GM18867 (cell line): ENCODE results near the gene DPF3.

Source experiments
- ATAC-seq: cut with Tn5 transposase; IDR thresholded peaks from one replicate; pipeline ENCODE4 v1.9.1; 2021; ENCODE audit warnings: mild to moderate bottlenecking, moderate library complexity; ENCODE audit not compliant: unreplicated experiment

Gene DPF3

GRCh38 chr14:72688990-72689671 lies 204.8 kb downstream of the DPF3 start:
- no peak for ATAC-seq

DNA sequence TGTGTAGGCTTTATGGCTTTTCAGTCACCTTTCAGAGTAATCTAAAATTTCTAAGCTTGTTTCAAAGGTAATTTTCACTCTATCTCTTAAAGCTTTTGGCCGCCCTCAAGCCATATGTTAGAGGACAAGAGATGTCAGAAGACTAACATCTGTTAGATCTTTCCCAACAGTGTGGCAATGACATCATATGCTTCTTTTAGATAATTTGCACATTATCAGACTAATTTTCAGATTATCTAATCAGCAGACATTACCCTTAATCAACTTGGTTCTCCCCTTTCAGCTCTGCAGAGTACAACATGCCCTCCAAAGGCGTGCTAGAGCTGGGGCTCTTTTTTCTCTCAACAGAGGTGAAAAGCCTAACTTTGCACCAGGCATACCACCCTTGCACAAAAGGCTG lies 207.1 kb downstream of the DPF3 start:
- no peak for ATAC-seq

DNA sequence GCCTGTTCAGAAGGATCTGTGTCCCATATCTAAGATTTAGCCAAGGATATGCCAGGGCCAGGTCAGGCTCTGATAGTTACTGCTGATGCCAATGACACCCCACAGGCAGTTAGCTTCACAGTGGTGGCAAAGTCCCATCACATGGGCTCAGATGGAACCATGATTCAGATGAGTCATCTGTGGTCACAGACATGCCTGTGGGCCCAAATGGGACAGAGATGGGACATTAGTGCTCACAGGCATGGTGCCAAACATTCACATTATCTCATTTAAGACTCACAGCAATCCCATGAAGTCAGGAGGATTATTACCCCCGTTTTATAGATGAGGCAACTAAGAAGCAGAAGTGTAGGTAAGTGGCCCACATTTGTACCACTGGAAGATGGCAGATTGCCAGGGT lies 207.8 kb downstream of the DPF3 start:
- ATAC-seq = no peak

GRCh38 chr14:72685456-72685855 lies 208.4 kb downstream of the DPF3 start:
- ATAC-seq = no peak

GRCh38 chr14:72683787-72684186 lies 210.1 kb downstream of the DPF3 start:
- no peak for ATAC-seq

- ATAC-seq = no peak
These were observed 211.7 kb downstream of the DPF3 start for GRCh38 chr14:72682188-72682587.

GRCh38 chr14:72680853-72681640 lies 212.9 kb downstream of the DPF3 start:
- ATAC-seq = no peak

GRCh38 chr14:72679536-72680151 lies 214.3 kb downstream of the DPF3 start:
- ATAC-seq = no peak

DNA sequence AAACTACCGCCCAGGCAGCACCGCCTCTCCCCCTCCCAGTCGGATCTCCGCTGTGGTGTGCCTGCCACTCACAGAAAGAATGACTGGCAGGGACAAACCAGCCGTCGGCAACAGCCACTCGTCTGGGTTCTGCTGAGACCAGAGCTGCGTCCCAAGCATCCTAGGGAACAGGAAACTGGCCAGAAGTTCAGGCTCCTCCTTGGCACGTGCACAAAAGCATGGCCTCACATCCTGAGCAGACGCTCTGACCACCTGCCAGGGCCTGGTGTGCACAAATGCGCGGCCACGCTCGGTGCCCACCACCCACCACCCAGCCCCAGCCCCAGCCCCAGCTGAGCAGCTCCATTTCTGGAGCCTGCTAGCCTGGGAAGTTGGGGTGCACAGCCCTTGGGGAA lies 214.8 kb downstream of the DPF3 start:
- no peak for ATAC-seq

GRCh38 chr14:72678356-72678755 lies 215.5 kb downstream of the DPF3 start:
- ATAC-seq = no peak

- no peak for ATAC-seq
These were observed 216.2 kb downstream of the DPF3 start for GRCh38 chr14:72677664-72678063.

DNA sequence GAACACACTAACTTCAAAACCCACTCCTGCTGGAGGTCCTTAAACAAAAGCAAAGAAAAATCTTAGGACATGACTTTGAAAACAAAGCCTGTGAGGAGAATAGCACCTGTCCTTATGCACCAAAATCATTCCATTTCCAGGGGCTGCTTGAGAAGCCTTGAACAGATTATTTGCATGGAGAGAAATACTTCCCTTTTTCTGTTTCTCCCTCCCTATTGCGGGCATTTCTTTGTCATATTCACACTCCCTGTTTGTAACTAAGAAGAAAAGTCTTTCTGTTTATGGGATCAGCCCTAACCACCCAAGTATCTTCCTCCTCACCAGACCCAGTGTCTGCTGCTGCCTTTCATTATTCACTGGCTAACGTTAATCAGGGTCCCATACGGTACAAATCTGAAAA lies 218.8 kb downstream of the DPF3 start:
- no peak for ATAC-seq

- ATAC-seq = no peak
These were observed 220.7 kb downstream of the DPF3 start for GRCh38 chr14:72673179-72673578.

- ATAC-seq = no peak
These were observed 227.3 kb downstream of the DPF3 start for GRCh38 chr14:72666610-72667009.

- ATAC-seq = no peak
These were observed 228.6 kb downstream of the DPF3 start for GRCh38 chr14:72665259-72665658.

DNA sequence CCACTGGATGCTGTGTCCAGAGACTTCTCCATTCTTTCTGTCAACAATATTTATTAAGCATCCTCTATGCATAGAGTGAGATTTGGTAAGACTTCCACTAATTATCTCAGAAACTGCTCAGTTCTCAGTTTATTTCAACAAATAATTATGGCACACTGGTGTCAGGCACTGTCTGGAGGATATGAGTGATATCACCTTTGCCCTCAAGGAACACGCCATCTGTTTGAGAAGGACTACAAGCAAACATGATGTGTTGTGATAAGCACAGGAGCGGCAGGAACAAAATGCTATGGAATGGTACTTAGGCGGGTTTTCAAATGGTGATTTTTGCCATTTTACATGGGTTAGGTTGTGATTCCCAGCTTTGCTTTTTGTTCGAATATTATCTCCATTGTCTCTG lies 229.2 kb downstream of the DPF3 start:
- ATAC-seq = no peak

DNA sequence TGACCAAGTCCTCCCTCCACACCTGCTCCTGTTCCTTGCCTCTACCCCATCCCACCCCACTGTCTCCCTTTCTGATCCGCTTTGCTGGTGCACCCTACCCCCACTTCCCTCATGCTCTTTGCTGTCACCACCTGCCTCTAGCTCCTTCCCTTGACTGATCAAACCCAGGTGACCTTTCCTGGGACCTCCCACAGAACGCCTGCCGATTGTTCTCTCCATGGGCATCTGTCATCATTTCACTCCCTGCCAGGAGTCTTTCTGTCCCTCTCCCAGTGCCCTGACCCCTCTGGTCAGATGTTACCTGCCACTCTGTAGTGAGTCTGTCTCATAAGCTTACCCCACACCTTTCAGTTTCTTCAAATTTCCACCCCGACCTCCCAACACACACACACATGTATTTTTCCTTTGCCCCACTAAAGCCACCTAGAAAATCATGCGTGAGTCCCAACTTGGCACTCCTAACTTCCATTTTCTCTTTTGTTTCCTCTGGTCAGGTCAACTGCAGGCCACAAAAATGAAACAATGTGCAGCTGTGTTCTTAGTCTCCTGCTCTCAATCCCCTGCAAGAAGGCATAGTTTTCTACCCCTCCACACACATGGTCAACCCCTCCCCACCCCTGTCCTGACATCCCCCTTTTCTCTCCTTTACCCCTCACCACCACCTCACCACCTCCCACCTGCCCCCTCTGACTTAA lies 229.8 kb downstream of the DPF3 start:
- ATAC-seq = no peak

- no peak for ATAC-seq
These were observed 230.8 kb downstream of the DPF3 start for GRCh38 chr14:72663076-72663487.

- no peak for ATAC-seq
These were observed 231.7 kb downstream of the DPF3 start for GRCh38 chr14:72662214-72662613.

GRCh38 chr14:72657214-72657921 lies 236.5 kb downstream of the DPF3 start:
- no peak for ATAC-seq

- ATAC-seq = no peak
These were observed 240.9 kb downstream of the DPF3 start for GRCh38 chr14:72653026-72653425.
